ENCODE measurements around the gene ZNF142.

DNA sequence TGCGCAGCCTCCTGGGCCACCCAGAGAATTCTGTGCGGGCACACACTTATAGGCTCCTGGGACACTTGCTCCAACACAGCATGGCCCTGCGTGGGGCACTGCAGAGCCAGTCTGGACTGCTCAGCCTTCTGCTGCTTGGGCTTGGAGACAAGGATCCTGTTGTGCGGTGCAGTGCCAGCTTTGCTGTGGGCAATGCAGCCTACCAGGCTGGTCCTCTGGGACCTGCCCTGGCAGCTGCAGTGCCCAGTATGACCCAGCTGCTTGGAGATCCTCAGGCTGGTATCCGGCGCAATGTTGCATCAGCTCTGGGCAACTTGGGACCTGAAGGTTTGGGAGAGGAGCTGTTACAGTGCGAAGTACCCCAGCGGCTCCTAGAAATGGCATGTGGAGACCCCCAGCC lies 39.5 kb upstream of the ZNF142 start:
- no peak for TF ChIP-seq FOXA1 (IDR thresholded peaks at IDR 0.05)
- TF ChIP-seq SP1 (IDR thresholded peaks at IDR 0.05): no peak
- no peak for TF ChIP-seq ZNF384 (IDR thresholded peaks at IDR 0.05)
- TF ChIP-seq L3MBTL2 (conservative IDR thresholded peaks at IDR 0.05): no peak
- TF ChIP-seq NFRKB (IDR thresholded peaks at IDR 0.05): no peak
- no peak for TF ChIP-seq LEF1 (IDR thresholded peaks at IDR 0.05; ENCODE audit: borderline replicate concordance)
